OCI-LY7 (cell line): ENCODE measurements around the gene EFNA5. TPM values are rescaled to one million over a fixed set of nuclear protein-coding genes. Genes with fewer than 3 reads are reported as not detected.

Source experiments
- BruUV-seq: library from RNA; stranded (reverse); fragments of 400-500 nt; replicated peaks from 2 replicates; lab custom pipeline; 2021; lab: Mats Ljungman, UMichigan
- CTCF ChIA-PET: fragments of 300-600 bp; sonication (Branson Sonifier 250); formaldehyde crosslinking; loops from one replicate; lab custom pipeline; 2022; ENCODE audit warnings: antibody characterized with exemption; ENCODE audit not compliant: unreplicated experiment; lab: Charles Lee
- POLR2A ChIA-PET: fragments of 300-600 bp; sonication (Branson Sonifier 250); formaldehyde crosslinking; loops from one replicate; lab custom pipeline; 2022; ENCODE audit warnings: antibody characterized with exemption; lab: Charles Lee
- DNase-seq: peaks from one replicate; pipeline ENCODE4 v3.0.0-alpha.2; 2015; ENCODE audit warnings: low spot score
- H2AFZ ChIP-seq: fragments of 200-600 bp; sonication (generic), shearing (Covaris generic); 2 replicates; pipeline ENCODE4 v1.6.1; 2014; ENCODE audit warnings: mild to moderate bottlenecking, antibody characterized with exemption, low read length, moderate library complexity
- H3K27ac ChIP-seq: fragments of 200-600 bp; sonication (generic); 2 replicates; pipeline ENCODE4 v1.5.1; 2014; ENCODE audit warnings: mixed run types, low read depth, mild to moderate bottlenecking, moderate library complexity, low read length, inconsistent platforms; ENCODE audit not compliant: poor library complexity, severe bottlenecking
- H3K36me3 ChIP-seq: fragments of 200-600 bp; sonication (generic); 2 replicates; pipeline ENCODE4 v1.6.1; 2014; ENCODE audit warnings: mild to moderate bottlenecking, antibody characterized with exemption, low read length, moderate library complexity, mixed read lengths; ENCODE audit not compliant: insufficient read depth
- H3K4me1 ChIP-seq: fragments of 200-600 bp; sonication (generic); 2 replicates; pipeline ENCODE4 v1.5.1; 2014; ENCODE audit warnings: mild to moderate bottlenecking, low read length; ENCODE audit not compliant: insufficient read depth, poor library complexity, severe bottlenecking
- H3K4me2 ChIP-seq: fragments of 200-600 bp; sonication (generic); 2 replicates; pipeline ENCODE4 v1.6.1; 2014; ENCODE audit warnings: mild to moderate bottlenecking, low read length
- H3K4me3 ChIP-seq: fragments of 200-600 bp; sonication (generic); 2 replicates; pipeline ENCODE4 v1.5.1; 2014; ENCODE audit warnings: mild to moderate bottlenecking, low read depth, low read length; ENCODE audit not compliant: poor library complexity, severe bottlenecking
- H3K79me2 ChIP-seq: fragments of 200-600 bp; sonication (generic); 2 replicates; pipeline ENCODE4 v1.6.1; 2016; ENCODE audit warnings: low read depth, mild to moderate bottlenecking, low read length, moderate library complexity, mixed read lengths; ENCODE audit not compliant: insufficient read depth
- H3K9me2 ChIP-seq: fragments of 200-600 bp; sonication (generic); 2 replicates; pipeline ENCODE4 v1.6.1; 2016; ENCODE audit warnings: mild to moderate bottlenecking, low read length, mixed read lengths; ENCODE audit not compliant: insufficient read depth
- H3K9me3 ChIP-seq: fragments of 200-600 bp; sonication (generic); 2 replicates; pipeline ENCODE4 v1.6.1; 2014; ENCODE audit warnings: mild to moderate bottlenecking, mixed run types, low read length, mixed read lengths
- H4K20me1 ChIP-seq: fragments of 200-600 bp; sonication (generic); 2 replicates; pipeline ENCODE4 v1.6.1; 2014; ENCODE audit warnings: mild to moderate bottlenecking, antibody characterized with exemption, low read length, moderate library complexity, mixed read lengths; ENCODE audit not compliant: insufficient read depth
- CTCF ChIP-seq: fragments of 200-600 bp; sonication (generic); conservative IDR thresholded peaks from 2 replicates; pipeline ENCODE4 v1.5.1; 2014; ENCODE audit warnings: mild to moderate bottlenecking, antibody characterized with exemption, low read length, moderate library complexity, mixed read lengths
- EZH2phosphoT487 ChIP-seq: fragments of 200-600 bp; sonication (generic); IDR thresholded peaks from 2 replicates; pipeline ENCODE4 v1.6.1; 2018; ENCODE audit warnings: low read depth, borderline replicate concordance, mild to moderate bottlenecking, mixed run types, antibody characterized with exemption, low read length, moderate library complexity, mixed read lengths
- intact Hi-C: fragments of 100-400 bp; cut with micrococcal nuclease; formaldehyde crosslinking; loops from one replicate; pipeline ENCODE4 v1.10.0; 2022; ENCODE audit not compliant: unreplicated experiment
- total RNA-seq, 2 experiments: library from RNA; depleted of rRNA in 1 of 2; stranded (reverse); fragments of >200 nt in 1 of 2; shearing (Covaris generic) in 1 of 2; gene quantifications; 2 replicates each; pipeline ENCODE4 v1.2.3, GENCODE V29; 2014 to 2022

Gene EFNA5
- total RNA-seq, 2 experiments from 2014 or later = 2.1 to 3.1 TPM

GRCh38 chr5:107590686-107591085 lies 80.1 kb downstream of the EFNA5 start:
- H3K9me2 ChIP-seq = no peaks in the 10 kb centered on the region
- DNase-seq = no peak
- no TSS peak for BruUV-seq
- H3K4me1 ChIP-seq = no peaks in the 10 kb centered on the region
- no peaks in the 10 kb centered on the region for H3K79me2 ChIP-seq
- no peak overlapping the region for H3K4me2 ChIP-seq
- intact Hi-C loops = no loop called here
- H3K9me3 ChIP-seq = no peaks in the 10 kb centered on the region
- no peaks in the 10 kb centered on the region for H3K36me3 ChIP-seq
- H2AFZ ChIP-seq = no peak overlapping the region
- POLR2A ChIA-PET = interaction anchor here (0.6 to 1.7 kb wide), 7 partner anchors 8 to 82 kb away, joined by 3 to 6 read pairs (median 4); no protein-coding TSS in a partner anchor
- H3K4me3 ChIP-seq = no peak overlapping the region
- no peak for TF ChIP-seq EZH2phosphoT487
- TF ChIP-seq CTCF = no peak
- no peak overlapping the region for H3K27ac ChIP-seq
- no peaks in the 10 kb centered on the region for H4K20me1 ChIP-seq
- CTCF ChIA-PET = interaction anchor here (0.6 kb wide), 1 partner anchor 18 kb away, joined by 4 read pairs; no protein-coding TSS in a partner anchor

- Histone ChIP-seq H3K4me3 (no peak overlapping the region), H3K4me1 (no peaks in the 10 kb centered on the region), H3K79me2 (no peaks in the 10 kb centered on the region), H3K9me3 (no peaks in the 10 kb centered on the region), H3K4me2 (no peak overlapping the region), H2AFZ (no peak overlapping the region), H3K27ac (no peak overlapping the region), H3K36me3 (no peaks in the 10 kb centered on the region), H4K20me1 (no peaks in the 10 kb centered on the region), H3K9me2 (no peaks in the 10 kb centered on the region)
- ChIA-PET CTCF (no interaction called here), POLR2A (interaction anchor here (1.7 kb wide), 1 partner anchor 9 kb away, joined by 3 read pairs; no protein-coding TSS in a partner anchor)
- DNase-seq = no peak
- BruUV-seq = no TSS peak
- intact Hi-C loops = no loop called here
- no peak for TF ChIP-seq EZH2phosphoT487
- TF ChIP-seq CTCF = no peak
Observed at GRCh38 chr5:107589520-107590193, 81.1 kb downstream of the EFNA5 start.

- intact Hi-C loops = no loop called here
- Histone ChIP-seq H3K4me2 (no peak overlapping the region), H4K20me1 (no peaks in the 10 kb centered on the region), H3K36me3 (no peaks in the 10 kb centered on the region), H3K27ac (no peak overlapping the region), H3K79me2 (no peaks in the 10 kb centered on the region), H3K9me3 (no peaks in the 10 kb centered on the region), H3K9me2 (no peaks in the 10 kb centered on the region), H2AFZ (no peak overlapping the region), H3K4me3 (no peak overlapping the region), H3K4me1 (no peaks in the 10 kb centered on the region)
- POLR2A ChIA-PET = interaction anchor here (0.7 to 2.0 kb wide), 5 partner anchors 10 to 140 kb away, joined by 3 to 7 read pairs (median 3); no protein-coding TSS in a partner anchor
- DNase-seq = no peak
- BruUV-seq = no TSS peak
- CTCF ChIA-PET = interaction anchor here (1.0 kb wide), 1 partner anchor 11 kb away, joined by 5 read pairs; no protein-coding TSS in a partner anchor
- TF ChIP-seq CTCF (no peak), EZH2phosphoT487 (no peak)
Observed at GRCh38 chr5:107582625-107583024, 88.1 kb downstream of the EFNA5 start.
